GM23338 (cell line): ENCODE results near the gene ERMARD. TPM values are rescaled to one million over a fixed set of nuclear protein-coding genes. Genes with fewer than 3 reads are reported as not detected.
A peak's percentile ranks its signal among the peaks of the same experiment; 100 is the strongest.

Experiments used
- ATAC-seq: fragments of 200-7000 bp; cut with Tn5 transposase; 3 replicates; pipeline ENCODE4 v1.9.1; 2020
- DNase-seq: peaks from one replicate; pipeline ENCODE4 v3.0.0-alpha.2; 2015; ENCODE audit warnings: low spot score
- H2AFZ ChIP-seq: fragments of 200-600 bp; sonication (generic); 2 replicates; pipeline ENCODE4 v1.8.0; 2016; ENCODE audit warnings: antibody characterized with exemption, mild to moderate bottlenecking, moderate library complexity
- H3F3A ChIP-seq: fragments of 200-600 bp; sonication (generic); replicated peaks from 2 replicates; pipeline ENCODE4 v1.8.0; 2017; ENCODE audit warnings: antibody characterized with exemption, mixed run types, low read depth
- H3K27ac ChIP-seq: fragments of 200-600 bp; sonication (generic); 2 replicates; pipeline ENCODE4 v1.6.1; 2016; ENCODE audit warnings: low read depth
- H3K27me3 ChIP-seq: fragments of 200-600 bp; sonication (generic); 2 replicates; pipeline ENCODE4 v1.8.0; 2016; ENCODE audit warnings: mild to moderate bottlenecking, mixed run types, moderate library complexity; ENCODE audit not compliant: insufficient read depth
- H3K36me3 ChIP-seq: fragments of 200-600 bp; sonication (generic); 2 replicates; pipeline ENCODE4 v1.8.0; 2016; ENCODE audit warnings: mild to moderate bottlenecking; ENCODE audit not compliant: insufficient read depth
- H3K4me1 ChIP-seq: fragments of 200-600 bp; sonication (generic); 2 replicates; pipeline ENCODE4 v1.8.0; 2016; ENCODE audit warnings: mild to moderate bottlenecking, moderate library complexity; ENCODE audit not compliant: insufficient read depth
- H3K4me2 ChIP-seq: fragments of 200-600 bp; sonication (generic); 2 replicates; pipeline ENCODE4 v1.7.1; 2017; ENCODE audit warnings: mixed run types
- H3K4me3 ChIP-seq: fragments of 200-600 bp; sonication (generic); 2 replicates; pipeline ENCODE4 v1.6.1; 2016; ENCODE audit warnings: mixed run types
- H3K79me2 ChIP-seq: fragments of 200-600 bp; sonication (generic); replicated peaks from 2 replicates; pipeline ENCODE4 v1.8.0; 2017; ENCODE audit warnings: mild to moderate bottlenecking; ENCODE audit not compliant: insufficient read depth
- H3K9me2 ChIP-seq: fragments of 200-600 bp; sonication (generic); 2 replicates; pipeline ENCODE4 v1.8.0; 2017; ENCODE audit not compliant: insufficient read depth
- H4K20me1 ChIP-seq: fragments of 200-600 bp; sonication (generic); replicated peaks from 2 replicates; pipeline ENCODE4 v1.8.0; 2017; ENCODE audit warnings: mild to moderate bottlenecking; ENCODE audit not compliant: insufficient read depth
- H3K27ac Mint-ChIP-seq: 2 replicates; pipeline ENCODE4 v1.8.0; 2020; ENCODE audit warnings: inconsistent platforms, mild to moderate bottlenecking, moderate library complexity, mixed read lengths
- H3K27me3 Mint-ChIP-seq: 3 replicates; pipeline ENCODE4 v1.8.0; 2022; ENCODE audit warnings: low read depth, mild to moderate bottlenecking, moderate library complexity, mixed read lengths, inconsistent platforms; ENCODE audit not compliant: insufficient read depth, poor library complexity
- H3K36me3 Mint-ChIP-seq: 3 replicates; pipeline ENCODE4 v1.8.0; 2021; ENCODE audit warnings: low read depth, mild to moderate bottlenecking, inconsistent platforms, moderate library complexity, mixed read lengths
- H3K4me1 Mint-ChIP-seq: 3 replicates; pipeline ENCODE4 v1.8.0; 2020; ENCODE audit warnings: mild to moderate bottlenecking, inconsistent platforms, mixed read lengths
- H3K4me3 Mint-ChIP-seq: 3 replicates; pipeline ENCODE4 v1.8.0; 2021; ENCODE audit warnings: moderate library complexity, mild to moderate bottlenecking, inconsistent platforms, mixed read lengths
- H3K9me3 Mint-ChIP-seq: 3 replicates; pipeline ENCODE4 v1.8.0; 2020; ENCODE audit warnings: moderate library complexity, mild to moderate bottlenecking, inconsistent platforms, mixed read lengths
- CREB1 ChIP-seq: fragments of 250-450 bp; sonication (Bioruptor Pico); IDR thresholded peaks from 2 replicates; pipeline ENCODE4 v1.5.0; 2020; ENCODE audit warnings: low read depth, mild to moderate bottlenecking, moderate library complexity
- EZH2 ChIP-seq: fragments of 200-600 bp; sonication (generic); IDR thresholded peaks from one replicate; pipeline ENCODE4 v1.8.0; 2017; ENCODE audit warnings: antibody characterized with exemption, mild to moderate bottlenecking, low read depth; ENCODE audit not compliant: unreplicated experiment
- EZH2phosphoT487 ChIP-seq: fragments of 200-600 bp; sonication (generic); IDR thresholded peaks from one replicate; pipeline ENCODE4 v1.8.1; 2018; ENCODE audit warnings: antibody characterized with exemption; ENCODE audit not compliant: unreplicated experiment
- POLR2AphosphoS5 ChIP-seq: IDR thresholded peaks from 2 replicates; pipeline ENCODE4 v1.6.1; 2016; ENCODE audit warnings: antibody characterized with exemption, low read depth
- STAT1 ChIP-seq: IDR thresholded peaks from one replicate; pipeline ENCODE4 v1.6.1; 2016; ENCODE audit warnings: antibody characterized with exemption; ENCODE audit not compliant: unreplicated experiment
- ZNF114 ChIP-seq: fragments of 250-450 bp; sonication (Bioruptor Pico); IDR thresholded peaks from 2 replicates; pipeline ENCODE4 v1.5.0; 2020; ENCODE audit warnings: mild to moderate bottlenecking, moderate library complexity
- long read RNA-seq: library from polyadenylated mRNA; unstranded; transcript quantifications from one replicate; pipeline ENCODE4 v2.0.0, GENCODE V29; 2020; ENCODE audit not compliant: unreplicated experiment
- polyA plus RNA-seq: library from polyadenylated mRNA; unstranded; fragments of >200 nt; fragmentation: Nextera tagmentation; extraction: Ambion mirVana; gene quantifications from 2 replicates; pipeline ENCODE4 v1.2.1, GENCODE V29; 2016
- total RNA-seq: library from RNA; depleted of rRNA; stranded (reverse); fragments of >200 nt; shearing (Covaris generic); gene quantifications from 2 replicates; pipeline ENCODE4 v1.2.3, GENCODE V29; 2014; rRNA removed
- TF ChIP-seq, protein P1 (sequence below), 2 experiments: fragments of 200-600 bp in 1 of 2; sonication (generic) in 1 of 2; conservative IDR thresholded peaks; 2 replicates each; pipeline versions ENCODE4 v1.5.1 to v1.6.1; 2016 to 2017; ENCODE audit warnings: antibody characterized with exemption in 2 of 2, low read depth in 2 of 2, mild to moderate bottlenecking in 2 of 2, moderate library complexity in 1 of 2
- TF ChIP-seq, protein P2 (sequence below): IDR thresholded peaks from 2 replicates; pipeline ENCODE4 v1.6.1; 2016; ENCODE audit warnings: antibody characterized with exemption

Gene ERMARD
- total RNA-seq, result 7.6 and 11.7 TPM in 2 replicates
- polyA plus RNA-seq, result 8.5 and 8.6 TPM in 2 replicates
- long read RNA-seq, partial matches to known transcripts, result 0 of 4 reads
- long read RNA-seq, other reads (novel, unspliced or antisense), result 2 of 4 reads

GRCh38 chr6:169751242-169752073, at the start of gene ERMARD, which contains the start of gene DYNLT2:
ERMARD (plus strand) TSS chr6:169751622; CDS start chr6:169751658, 36 bp downstream.
DYNLT2 (minus strand) TSS chr6:169751572; CDS start chr6:169751458, 114 bp downstream.
- Histone ChIP-seq H3K79me2 (peaks cover 14% of the 10 kb centered on the region), H3K9me2 (no peaks in the 10 kb centered on the region), H2AFZ (peak within 1 kb of the TSS; percentile 64; the same call in 1 of the 2 replicates), H3K4me3 (peak within 1 kb of the TSS; percentile 84), H4K20me1 (0 out of 2 replicates have a peak, but pooled peaks cover 4% of the 10 kb centered on the region), H3F3A (no peaks in the 10 kb centered on the region), H3K4me2 (peak within 1 kb of the TSS; percentile 89), H3K27me3 (no peaks in the 10 kb centered on the region), H3K4me1 (peaks cover 27% of the 10 kb centered on the region), H3K27ac (peak within 1 kb of the TSS; percentile 96), H3K36me3 (no peaks in the 10 kb centered on the region; the same call in 1 of the 2 replicates)
- Mint-ChIP-seq H3K36me3 (peaks cover 5% of the 10 kb centered on the region; the same call in 2 of the 3 replicates), H3K27me3 (peaks cover 2% of the 10 kb centered on the region), H3K4me3 (peak within 1 kb of the TSS; percentile 98), H3K27ac (peak within 1 kb of the TSS; percentile 99), H3K9me3 (no peaks in the 10 kb centered on the region), H3K4me1 (peaks cover 23% of the 10 kb centered on the region)
- DNase-seq (peak; percentile 97), ATAC-seq (peak; percentile 93)
- TF ChIP-seq POLR2AphosphoS5 (peak; percentile 94), EZH2phosphoT487 (no peak), CREB1 (CRISPR knock-in tag) (peak; percentile 98)
- TF ChIP-seq, protein P1, sequence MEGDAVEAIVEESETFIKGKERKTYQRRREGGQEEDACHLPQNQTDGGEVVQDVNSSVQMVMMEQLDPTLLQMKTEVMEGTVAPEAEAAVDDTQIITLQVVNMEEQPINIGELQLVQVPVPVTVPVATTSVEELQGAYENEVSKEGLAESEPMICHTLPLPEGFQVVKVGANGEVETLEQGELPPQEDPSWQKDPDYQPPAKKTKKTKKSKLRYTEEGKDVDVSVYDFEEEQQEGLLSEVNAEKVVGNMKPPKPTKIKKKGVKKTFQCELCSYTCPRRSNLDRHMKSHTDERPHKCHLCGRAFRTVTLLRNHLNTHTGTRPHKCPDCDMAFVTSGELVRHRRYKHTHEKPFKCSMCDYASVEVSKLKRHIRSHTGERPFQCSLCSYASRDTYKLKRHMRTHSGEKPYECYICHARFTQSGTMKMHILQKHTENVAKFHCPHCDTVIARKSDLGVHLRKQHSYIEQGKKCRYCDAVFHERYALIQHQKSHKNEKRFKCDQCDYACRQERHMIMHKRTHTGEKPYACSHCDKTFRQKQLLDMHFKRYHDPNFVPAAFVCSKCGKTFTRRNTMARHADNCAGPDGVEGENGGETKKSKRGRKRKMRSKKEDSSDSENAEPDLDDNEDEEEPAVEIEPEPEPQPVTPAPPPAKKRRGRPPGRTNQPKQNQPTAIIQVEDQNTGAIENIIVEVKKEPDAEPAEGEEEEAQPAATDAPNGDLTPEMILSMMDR (conservative IDR thresholded peaks at IDR 0.05; ENCODE audit: low read depth in 2 of 2), result 0 out of 4 replicates have a peak, but pooled peaks of 1 of the 2 experiments have one; percentile 1
- TF ChIP-seq, protein P2, sequence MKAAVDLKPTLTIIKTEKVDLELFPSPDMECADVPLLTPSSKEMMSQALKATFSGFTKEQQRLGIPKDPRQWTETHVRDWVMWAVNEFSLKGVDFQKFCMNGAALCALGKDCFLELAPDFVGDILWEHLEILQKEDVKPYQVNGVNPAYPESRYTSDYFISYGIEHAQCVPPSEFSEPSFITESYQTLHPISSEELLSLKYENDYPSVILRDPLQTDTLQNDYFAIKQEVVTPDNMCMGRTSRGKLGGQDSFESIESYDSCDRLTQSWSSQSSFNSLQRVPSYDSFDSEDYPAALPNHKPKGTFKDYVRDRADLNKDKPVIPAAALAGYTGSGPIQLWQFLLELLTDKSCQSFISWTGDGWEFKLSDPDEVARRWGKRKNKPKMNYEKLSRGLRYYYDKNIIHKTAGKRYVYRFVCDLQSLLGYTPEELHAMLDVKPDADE, result peak; percentile 88

- DNase-seq, result peak; percentile 98
- Histone ChIP-seq H3K36me3 (no peaks in the 10 kb centered on the region), H3K4me3 (peak within 1 kb of the TSS; percentile 92), H3K4me2 (peak within 1 kb of the TSS; percentile 89), H3K79me2 (peaks cover 61% of the 10 kb centered on the region), H3K9me2 (no peaks in the 10 kb centered on the region), H3K4me1 (peaks cover 17% of the 10 kb centered on the region), H4K20me1 (peaks cover 6% of the 10 kb centered on the region), H3K27ac (peak within 1 kb of the TSS; percentile 79), H3F3A (no peaks in the 10 kb centered on the region), H2AFZ (peak within 1 kb of the TSS; percentile 53), H3K27me3 (no peaks in the 10 kb centered on the region)
- Mint-ChIP-seq H3K36me3 (peaks cover 34% of the 10 kb centered on the region), H3K9me3 (no peaks in the 10 kb centered on the region; the same call in 2 of the 3 replicates), H3K4me3 (peak within 1 kb of the TSS; percentile 95), H3K27ac (peak within 1 kb of the TSS; percentile 90), H3K27me3 (no peaks in the 10 kb centered on the region), H3K4me1 (peaks cover 27% of the 10 kb centered on the region)
- ATAC-seq, result peak; percentile 91
- TF ChIP-seq CREB1 (CRISPR knock-in tag) (peak; percentile 87), EZH2phosphoT487 (no peak), STAT1 (no peak), ZNF114 (CRISPR knock-in tag) (no peak), EZH2 (no peak)
- TF ChIP-seq, protein P1 (conservative IDR thresholded peaks at IDR 0.05; ENCODE audit: low read depth in 2 of 2), result no peak
- TF ChIP-seq, protein P2, result peak; percentile 80
These were observed 49.2 kb upstream of the ERMARD start, which contains the start of the genes C6orf120 and WDR27 for GRCh38 chr6:169701954-169702839. C6orf120 (plus strand) TSS chr6:169702126; CDS start chr6:169702460, 334 bp downstream. WDR27 (minus strand) TSS chr6:169702029; CDS start chr6:169689005, 13,024 bp downstream.
